HepG2 (cell line): Measurements from ENCODE around the gene CRNKL1. TPM values are rescaled to one million over a fixed set of nuclear protein-coding genes. Genes with fewer than 3 reads are reported as not detected.

Experiments
- AGO2 ChIP-seq: fragments of 200-400 bp; formaldehyde crosslinking; optimal IDR thresholded peaks from 2 replicates; pipeline ENCODE3; 2017; ENCODE audit warnings: mild to moderate bottlenecking, low read depth, low read length, moderate library complexity
- ARID2 ChIP-seq: sonication (generic); formaldehyde crosslinking; IDR thresholded peaks from 2 replicates; pipeline ENCODE4 v1.8.1; 2022; ENCODE audit warnings: mild to moderate bottlenecking, missing genetic modification reagents, borderline replicate concordance
- CBFB ChIP-seq: sonication (generic); formaldehyde crosslinking; IDR thresholded peaks from 2 replicates; pipeline ENCODE4 v1.4.0; 2020; ENCODE audit warnings: missing genetic modification reagents
- HOXD1 ChIP-seq: sonication (generic); formaldehyde crosslinking; IDR thresholded peaks from 2 replicates; pipeline ENCODE4 v1.5.0; 2020; ENCODE audit warnings: missing genetic modification reagents
- IRX3 ChIP-seq: sonication (generic); formaldehyde crosslinking; IDR thresholded peaks from 2 replicates; pipeline ENCODE4 v1.8.1; 2023; ENCODE audit warnings: mild to moderate bottlenecking, low read depth, missing genetic modification reagents, borderline replicate concordance
- MAZ ChIP-seq, 2 experiments: sonication (generic) in 1 of 2; formaldehyde crosslinking in 1 of 2; IDR thresholded peaks; 2 replicates each; pipeline versions ENCODE4 v1.5.0 to v1.6.1; 2012 to 2020; ENCODE audit warnings: low read depth in 2 of 2, mild to moderate bottlenecking in 2 of 2, borderline replicate concordance in 1 of 2, improper control_type of control experiment in 1 of 2, low read length in 1 of 2, missing genetic modification reagents in 1 of 2, moderate library complexity in 1 of 2
- PBX3 ChIP-seq: sonication (generic); formaldehyde crosslinking; IDR thresholded peaks from 2 replicates; pipeline ENCODE4 v1.8.1; 2023; ENCODE audit warnings: missing genetic modification reagents, inconsistent platforms, borderline replicate concordance
- SNAPC4 ChIP-seq: sonication (generic); formaldehyde crosslinking; IDR thresholded peaks from 2 replicates; pipeline ENCODE4 v1.4.0; 2020; ENCODE audit warnings: mild to moderate bottlenecking, missing genetic modification reagents
- U2AF1 ChIP-seq: fragments of 200-400 bp; formaldehyde crosslinking; optimal IDR thresholded peaks from 2 replicates; pipeline ENCODE3; 2017; ENCODE audit warnings: mild to moderate bottlenecking, low read depth, low read length
- ZMAT5 ChIP-seq: sonication (generic); formaldehyde crosslinking; IDR thresholded peaks from 2 replicates; pipeline ENCODE4 v1.5.0; 2020; ENCODE audit warnings: mild to moderate bottlenecking, low read depth, missing genetic modification reagents, borderline replicate concordance
- ZNF142 ChIP-seq: sonication (generic); formaldehyde crosslinking; IDR thresholded peaks from 2 replicates; pipeline ENCODE4 v1.4.0; 2020; ENCODE audit warnings: missing genetic modification reagents
- ZNF205 ChIP-seq: IDR thresholded peaks from 2 replicates; pipeline ENCODE4 v1.6.1; 2018; ENCODE audit warnings: missing biosample characterization, missing genetic modification reagents
- ZNF576 ChIP-seq: sonication (generic); formaldehyde crosslinking; IDR thresholded peaks from 2 replicates; pipeline ENCODE4 v1.4.0; 2020; ENCODE audit warnings: mild to moderate bottlenecking, missing genetic modification reagents
- ZNF780A ChIP-seq: sonication (generic); formaldehyde crosslinking; IDR thresholded peaks from 2 replicates; pipeline ENCODE4 v1.8.0; 2022; ENCODE audit warnings: mild to moderate bottlenecking, missing genetic modification reagents, moderate library complexity
- polyA plus RNA-seq, 8 experiments: library from polyadenylated mRNA; depleted of rRNA in 3 of 8; stranded (reverse) in 7 of 8; unstranded in 1 of 8; fragments of >200 nt; fragmentation: Illumina TruSeq in 4 of 8; extraction: Trizol in 4 of 8; gene quantifications; 2 replicates each; pipeline versions ENCODE4 v1.2.1 to v1.2.3, GENCODE V29; 2011 to 2016; ENCODE audit warnings: low read depth in 4 of 8, missing spikeins in 1 of 8, mixed read lengths in 1 of 8; ENCODE audit not compliant: insufficient read depth in 1 of 8
- total RNA-seq, 5 experiments: library from RNA; depleted of rRNA; stranded (reverse); fragments of >200 nt; fragmentation: Illumina TruSeq; extraction: Trizol; gene quantifications; 2 replicates each; pipeline ENCODE4 v1.2.3, GENCODE V29; 2016; ENCODE audit warnings: low read depth in 1 of 5

The CRNKL1 gene
- total and polyA plus RNA-seq, 2 of the 13 experiments (the other 11 are each of a cell fraction or from before 2014, with no cell fraction given) = 12.3 to 64.5 TPM

GRCh38 chr20:20010639-20011500, 41.4 kb downstream of the CRNKL1 start (continued):
- TF ChIP-seq ARID2 (CRISPR knock-in tag) (no peak), ZNF205 (CRISPR knock-in tag) (peak; percentile 78; the same call in 1 of the 2 replicates), HOXD1 (CRISPR knock-in tag) (peak; percentile 99), ZNF142 (CRISPR knock-in tag) (no peak), CBFB (no peak), MAZ (IDR thresholded peaks at IDR 0.05; ENCODE audit: borderline replicate concordance, low read depth, low read length) (0 out of 2 replicates have a peak, but pooled peaks have one; percentile 14), MAZ (CRISPR knock-in tag; IDR thresholded peaks at IDR 0.05; ENCODE audit: low read depth) (0 out of 2 replicates have a peak, but pooled peaks have one; percentile 23), U2AF1 (no peak), IRX3 (CRISPR knock-in tag) (no peak), PBX3 (CRISPR knock-in tag) (no peak), ZNF576 (no peak), AGO2 (no peak), ZMAT5 (no peak), ZNF780A (peak; percentile 60; the same call in 1 of the 2 replicates), SNAPC4 (CRISPR knock-in tag) (no peak)
